Vagina (tissue), 2 donors: ENCODE results near the gene ACTR3C. TPM values are rescaled to one million over a fixed set of nuclear protein-coding genes. Genes with fewer than 3 reads are reported as not detected.
"Not testable (repeated sequence)": the region's sequence is repeated elsewhere in the genome, so short reads cannot be mapped to it uniquely, and the experiment has no call there.

Experiments
- DNase-seq, 2 donors: peaks; one replicate each; pipeline ENCODE4 v3.0.0-alpha.2; 2017; ENCODE audit errors: extremely low spot score in 2 of 2
- H3K27ac ChIP-seq: fragments of 200-600 bp; sonication (generic); one replicate; pipeline ENCODE4 v1.5.1; 2019
- H3K27me3 ChIP-seq: fragments of 200-600 bp; sonication (generic); one replicate; pipeline ENCODE4 v1.5.1; 2019
- H3K36me3 ChIP-seq, 2 donors: fragments of 200-600 bp; sonication (generic); one replicate each; pipeline ENCODE4 v1.5.1; 2017 to 2019
- H3K4me1 ChIP-seq: fragments of 200-600 bp; sonication (generic); one replicate; pipeline ENCODE4 v1.5.1; 2019
- H3K4me3 ChIP-seq, 2 donors: fragments of 200-600 bp; sonication (generic); 1 replicate in 1 of 2; 2 replicates in 1 of 2; pipeline ENCODE4 v1.5.1; 2016 to 2019
- H3K9me3 ChIP-seq: fragments of 200-600 bp; sonication (generic); one replicate; pipeline ENCODE4 v1.5.1; 2019
- intact Hi-C: fragments of 100-400 bp; cut with DNase I; formaldehyde crosslinking; loops from one replicate; pipeline ENCODE4 v1.15.1; 2023
- total RNA-seq: library from RNA; depleted of rRNA; stranded (reverse); fragments of >200 nt; gene quantifications from one replicate; pipeline ENCODE4 v1.2.3, GENCODE V29; 2016

Gene ACTR3C
- total RNA-seq, 1 donor from 2014 or later, result 24.1 TPM

GRCh38 chr7:150220673-150221181 is 102.6 kb downstream of the ACTR3C start:
- H3K36me3 ChIP-seq, H3K27ac ChIP-seq, H3K4me3 ChIP-seq, H3K9me3 ChIP-seq, H3K27me3 ChIP-seq, H3K4me1 ChIP-seq, intact Hi-C loops, DNase-seq: not testable (repeated sequence)

- H3K4me1 ChIP-seq, H3K36me3 ChIP-seq, intact Hi-C loops, H3K27me3 ChIP-seq, DNase-seq, H3K4me3 ChIP-seq, H3K9me3 ChIP-seq, H3K27ac ChIP-seq: not testable (repeated sequence)
Observed at GRCh38 chr7:150219941-150220658, 103.2 kb downstream of the ACTR3C start.

DNA sequence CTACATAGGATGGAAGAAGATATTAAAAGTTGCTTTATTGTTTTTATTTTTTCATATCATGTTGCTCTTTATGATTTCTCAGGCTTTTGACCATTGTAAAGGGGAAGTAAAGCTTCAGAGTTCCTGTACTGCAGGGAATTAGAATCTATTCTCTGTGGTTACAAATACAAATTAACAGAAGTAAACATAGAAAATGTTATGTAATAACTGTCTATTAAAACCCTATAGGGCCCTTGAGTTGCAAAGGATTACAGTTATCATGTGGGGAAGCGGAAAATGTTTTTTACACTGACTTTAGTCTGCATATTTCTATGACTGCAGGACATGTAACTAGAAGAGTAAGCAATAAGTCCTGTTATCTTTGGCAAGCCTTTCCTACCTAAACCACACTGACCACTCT is 116.5 kb downstream of the ACTR3C start:
- H3K4me1 ChIP-seq, H3K4me3 ChIP-seq, H3K36me3 ChIP-seq, DNase-seq, H3K9me3 ChIP-seq, H3K27me3 ChIP-seq, H3K27ac ChIP-seq, intact Hi-C loops: not testable (repeated sequence)

GRCh38 chr7:150205866-150206265 is 117.5 kb downstream of the ACTR3C start:
- H3K4me1 ChIP-seq, DNase-seq, H3K4me3 ChIP-seq, intact Hi-C loops, H3K27me3 ChIP-seq, H3K9me3 ChIP-seq, H3K36me3 ChIP-seq, H3K27ac ChIP-seq: not testable (repeated sequence)

- H3K4me3 ChIP-seq, H3K4me1 ChIP-seq, H3K27me3 ChIP-seq, H3K36me3 ChIP-seq, intact Hi-C loops, H3K27ac ChIP-seq, DNase-seq, H3K9me3 ChIP-seq: not testable (repeated sequence)
Observed at GRCh38 chr7:150204577-150204976, 118.8 kb downstream of the ACTR3C start.

- H3K4me1 ChIP-seq, H3K27me3 ChIP-seq, intact Hi-C loops, H3K4me3 ChIP-seq, DNase-seq, H3K27ac ChIP-seq, H3K36me3 ChIP-seq, H3K9me3 ChIP-seq: not testable (repeated sequence)
Observed at GRCh38 chr7:150202894-150203293, 120.5 kb downstream of the ACTR3C start.

Other genes starting within 250 kb of the ACTR3C start
- 14.0 TPM for gene LRRC61, start 190 bp downstream of the ACTR3C start, total RNA-seq
- gene RARRES2, start 18.1 kb upstream of the ACTR3C start, total RNA-seq, result 305 TPM
- 49.4 TPM for gene REPIN1, start 45.3 kb upstream of the ACTR3C start, total RNA-seq
- 4.4 TPM for gene ZNF775, start 55.8 kb upstream of the ACTR3C start, total RNA-seq
- 9.6 TPM for gene GIMAP8, start 127.1 kb upstream of the ACTR3C start, total RNA-seq
- gene GIMAP7, start 191.3 kb upstream of the ACTR3C start, total RNA-seq, result 16.0 TPM
- gene GIMAP4, start 243.8 kb upstream of the ACTR3C start, total RNA-seq, result 25.3 TPM